Neutrophil (primary cell): ENCODE results near the gene EPAS1.

Source experiments
- H3K27ac ChIP-seq: fragments of 200-600 bp; sonication (generic); 2 replicates; pipeline ENCODE4 v1.5.1; 2016; ENCODE audit warnings: mild to moderate bottlenecking, moderate library complexity
- H3K27me3 ChIP-seq: fragments of 200-600 bp; sonication (generic); 2 replicates; pipeline ENCODE4 v1.6.0; 2016; ENCODE audit warnings: mild to moderate bottlenecking
- H3K36me3 ChIP-seq: fragments of 200-600 bp; sonication (generic); 2 replicates; pipeline ENCODE4 v1.5.1; 2017
- H3K4me1 ChIP-seq, 2 experiments: fragments of 200-600 bp in 1 of 2; sonication (generic) in 1 of 2; 1 replicate in 1 of 2; 2 replicates in 1 of 2; pipeline versions ENCODE4 v1.5.1 to v1.6.1; 2013 to 2016; ENCODE audit warnings: low read depth in 1 of 2, low read length in 1 of 2, mild to moderate bottlenecking in 1 of 2, moderate library complexity in 1 of 2; ENCODE audit not compliant: control insufficient read depth in 1 of 2, insufficient read depth in 1 of 2
- H3K4me3 ChIP-seq, 2 experiments: fragments of 200-600 bp in 1 of 2; sonication (generic) in 1 of 2; 1 replicate in 1 of 2; 2 replicates in 1 of 2; pipeline ENCODE4 v1.5.1; 2013 to 2016; ENCODE audit warnings: low read depth in 1 of 2, low read length in 1 of 2, mild to moderate bottlenecking in 1 of 2, moderate library complexity in 1 of 2
- H3K9me3 ChIP-seq: fragments of 200-600 bp; sonication (generic); 2 replicates; pipeline ENCODE4 v1.5.1; 2016
- CTCF ChIP-seq: fragments of 200-600 bp; sonication (generic); IDR thresholded peaks from 2 replicates; pipeline ENCODE4 v1.5.1; 2016; ENCODE audit warnings: antibody characterized with exemption

The EPAS1 gene

GRCh38 chr2:46390036-46390435 lies 92.8 kb downstream of the EPAS1 start:
- no peak overlapping the region for H3K4me3 ChIP-seq
- no peaks in the 10 kb centered on the region for H3K9me3 ChIP-seq
- H3K27me3 ChIP-seq, result no peaks in the 10 kb centered on the region
- no peak overlapping the region for H3K27ac ChIP-seq
- no peaks in the 10 kb centered on the region for H3K36me3 ChIP-seq
- no peak for TF ChIP-seq CTCF
- H3K4me1 ChIP-seq, result peaks cover 47 to 57% of the 10 kb centered on the region in 2 experiments

DNA sequence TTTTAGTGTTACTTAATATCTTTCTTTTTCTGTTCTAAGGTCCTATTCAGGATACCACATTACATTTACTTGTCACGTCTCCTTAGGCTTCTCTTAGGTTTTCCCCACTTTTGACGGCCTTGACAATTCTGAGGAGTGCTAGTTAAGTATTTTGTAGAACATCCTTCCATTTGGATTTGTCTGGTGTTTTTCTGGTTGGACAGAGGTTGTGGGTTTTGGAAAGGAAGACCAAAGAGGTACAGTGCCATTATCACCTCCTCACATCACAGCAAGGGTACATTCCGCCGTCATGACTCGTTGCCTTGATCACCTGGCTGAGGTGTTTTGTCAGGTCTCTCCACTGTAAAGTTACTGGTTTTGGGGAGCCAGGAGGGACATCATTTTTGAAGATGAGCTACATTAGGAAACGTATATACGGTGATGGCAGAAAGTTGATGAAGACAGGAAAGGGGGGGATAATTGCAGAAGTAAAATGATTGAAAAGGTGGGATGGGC lies 93.7 kb downstream of the EPAS1 start:
- Histone ChIP-seq H3K9me3 (no peaks in the 10 kb centered on the region), H3K4me3 (no peak overlapping the region), H3K27ac (no peak overlapping the region), H3K27me3 (no peaks in the 10 kb centered on the region), H3K4me1 (peaks cover 46 to 55% of the 10 kb centered on the region in 2 experiments), H3K36me3 (no peaks in the 10 kb centered on the region)
- TF ChIP-seq CTCF, result no peak

GRCh38 chr2:46392561-46393346 lies 95.5 kb downstream of the EPAS1 start:
- no peaks in the 10 kb centered on the region for H3K9me3 ChIP-seq
- no peak for TF ChIP-seq CTCF
- no peak overlapping the region for H3K4me3 ChIP-seq
- H3K27ac ChIP-seq, result no peak overlapping the region
- H3K27me3 ChIP-seq, result no peaks in the 10 kb centered on the region
- no peaks in the 10 kb centered on the region for H3K36me3 ChIP-seq
- peaks cover 31 to 37% of the 10 kb centered on the region in 2 experiments for H3K4me1 ChIP-seq

GRCh38 chr2:46393347-46393820 lies 96.2 kb downstream of the EPAS1 start:
- Histone ChIP-seq H3K27ac (no peak overlapping the region), H3K27me3 (no peaks in the 10 kb centered on the region), H3K36me3 (no peaks in the 10 kb centered on the region), H3K9me3 (no peaks in the 10 kb centered on the region), H3K4me3 (no peak overlapping the region), H3K4me1 (peaks cover 24 to 30% of the 10 kb centered on the region in 2 experiments)
- TF ChIP-seq CTCF, result no peak

DNA sequence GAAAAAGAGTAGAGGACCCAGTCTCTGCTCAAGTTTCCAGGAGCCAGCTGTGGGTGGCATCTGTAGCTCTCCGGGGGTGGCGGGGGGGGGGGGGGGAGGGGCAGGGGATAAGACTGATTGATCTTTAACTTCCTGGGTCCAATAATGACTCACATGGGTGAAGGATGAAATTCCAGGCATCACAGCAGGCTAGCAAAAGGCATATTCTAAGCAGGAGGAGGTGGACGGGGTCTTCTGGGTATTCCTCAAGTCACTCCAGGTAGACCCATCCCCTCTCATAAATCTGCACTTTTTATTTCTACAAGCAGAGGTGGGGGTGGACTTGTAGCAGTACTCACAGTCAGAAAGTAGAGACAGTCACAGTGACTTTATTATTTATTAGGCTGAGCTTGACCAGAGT lies 96.7 kb downstream of the EPAS1 start:
- no peak overlapping the region for H3K4me3 ChIP-seq
- no peaks in the 10 kb centered on the region for H3K27me3 ChIP-seq
- no peaks in the 10 kb centered on the region for H3K36me3 ChIP-seq
- no peaks in the 10 kb centered on the region for H3K9me3 ChIP-seq
- no peak overlapping the region for H3K27ac ChIP-seq
- H3K4me1 ChIP-seq, result peaks cover 19 to 26% of the 10 kb centered on the region in 2 experiments
- TF ChIP-seq CTCF, result no peak
